GM21390 (cell line): Measurements from ENCODE around the gene SYNC.
"Not testable (repeated sequence)": the region's sequence is repeated elsewhere in the genome, so short reads cannot be mapped to it uniquely, and the experiment has no call there.

Source experiments
- ATAC-seq: cut with Tn5 transposase; IDR thresholded peaks from one replicate; pipeline ENCODE4 v1.9.1; 2021; ENCODE audit not compliant: unreplicated experiment

The SYNC gene

GRCh38 chr1:32695098-32695904 lies 7.3 kb downstream of the SYNC start:
- no peak for ATAC-seq

- ATAC-seq = no peak
These were observed 9.0 kb downstream of the SYNC start for GRCh38 chr1:32693455-32694174.

GRCh38 chr1:32686387-32686786 lies 16.2 kb downstream of the SYNC start:
- ATAC-seq = no peak

- ATAC-seq = no peak
These were observed 17.1 kb downstream of the SYNC start for GRCh38 chr1:32685498-32685897.

- no peak for ATAC-seq
These were observed 18.3 kb downstream of the SYNC start for GRCh38 chr1:32684167-32684811.

GRCh38 chr1:32683397-32683796 lies 19.2 kb downstream of the SYNC start:
- no peak for ATAC-seq

- ATAC-seq = no peak
These were observed 20.6 kb downstream of the SYNC start for GRCh38 chr1:32681999-32682398.

GRCh38 chr1:32681509-32681908 lies 21.1 kb downstream of the SYNC start:
- ATAC-seq = no peak

GRCh38 chr1:32680642-32681041 lies 21.9 kb downstream of the SYNC start:
- no peak for ATAC-seq

GRCh38 chr1:32679993-32680392 lies 22.6 kb downstream of the SYNC start:
- ATAC-seq = not testable (repeated sequence)

- no peak for ATAC-seq
These were observed 25.6 kb downstream of the SYNC start for GRCh38 chr1:32676945-32677344.

- ATAC-seq = not testable (repeated sequence)
These were observed 33.9 kb downstream of the SYNC start for GRCh38 chr1:32668716-32669115.

GRCh38 chr1:32666901-32667566 lies 35.5 kb downstream of the SYNC start:
- no peak for ATAC-seq

- ATAC-seq = no peak
These were observed 36.7 kb downstream of the SYNC start for GRCh38 chr1:32665915-32666314.

- no peak for ATAC-seq
These were observed 43.0 kb downstream of the SYNC start for GRCh38 chr1:32659581-32659980.

- no peak for ATAC-seq
These were observed 50.2 kb downstream of the SYNC start for GRCh38 chr1:32652244-32652962.

- ATAC-seq = no peak
These were observed 51.0 kb downstream of the SYNC start for GRCh38 chr1:32651461-32652073.

GRCh38 chr1:32650752-32651460 lies 51.7 kb downstream of the SYNC start, which contains the start of gene RBBP4:
Gene RBBP4, plus strand, starts transcription at chr1:32651208. Its CDS starts 99 bp downstream, at chr1:32651307.
- ATAC-seq = peak; percentile 72

- ATAC-seq = peak; percentile 69
These were observed 52.3 kb downstream of the SYNC start, which contains the start of gene ZBTB8OS for GRCh38 chr1:32650248-32650751. Gene ZBTB8OS, minus strand, starts transcription at chr1:32650550. Its CDS starts 21 bp downstream, at chr1:32650529.
